SU-DHL-6 (cell line): ENCODE results near the gene EIF5A.
A peak's percentile ranks its signal among the peaks of the same experiment; 100 is the strongest.

Experiments
- H2AFZ ChIP-seq: fragments of 200-600 bp; sonication (generic); 2 replicates; pipeline ENCODE4 v1.6.1; 2014; ENCODE audit warnings: low read depth, mild to moderate bottlenecking, moderate library complexity, mixed read lengths, antibody characterized with exemption, low read length; ENCODE audit not compliant: severe bottlenecking
- H3F3A ChIP-seq: fragments of 200-600 bp; shearing (Covaris generic); 2 replicates; pipeline ENCODE4 v1.6.0; 2016; ENCODE audit warnings: antibody characterized with exemption, mild to moderate bottlenecking; ENCODE audit not compliant: insufficient read depth
- H3K27ac ChIP-seq: fragments of 200-600 bp; sonication (generic); 2 replicates; pipeline ENCODE4 v1.5.1; 2016; ENCODE audit warnings: low read depth, mild to moderate bottlenecking, low read length, moderate library complexity, mixed read lengths
- H3K27me3 ChIP-seq: fragments of 200-600 bp; sonication (generic), shearing (Covaris generic); 2 replicates; pipeline ENCODE4 v1.6.0; 2014; ENCODE audit warnings: mild to moderate bottlenecking, low read length
- H3K36me3 ChIP-seq: fragments of 200-600 bp; sonication (generic); 2 replicates; pipeline ENCODE4 v1.6.1; 2014; ENCODE audit warnings: mild to moderate bottlenecking, low read length, mixed read lengths
- H3K4me2 ChIP-seq: fragments of 300-600, 200-600 bp; shearing (Covaris generic), sonication (generic); 2 replicates; pipeline ENCODE4 v1.6.0; 2014; ENCODE audit warnings: low read length, low read depth, mild to moderate bottlenecking; ENCODE audit not compliant: poor library complexity, severe bottlenecking
- H3K4me3 ChIP-seq: fragments of 200-600 bp; sonication (generic); 2 replicates; pipeline ENCODE4 v1.5.1; 2014; ENCODE audit warnings: antibody characterized with exemption, low read length, mild to moderate bottlenecking, mixed read lengths; ENCODE audit not compliant: insufficient read depth, poor library complexity, severe bottlenecking
- H3K79me2 ChIP-seq: fragments of 200-600 bp; sonication (generic); 2 replicates; pipeline ENCODE4 v1.6.1; 2014; ENCODE audit warnings: mild to moderate bottlenecking, low read length, moderate library complexity; ENCODE audit not compliant: insufficient read depth
- H3K9ac ChIP-seq: fragments of 200-600 bp; sonication (generic); 2 replicates; pipeline ENCODE4 v1.7.0; 2014; ENCODE audit warnings: mild to moderate bottlenecking, low read length
- H3K9me2 ChIP-seq: fragments of 200-600 bp; sonication (generic); replicated peaks from 2 replicates; pipeline ENCODE4 v1.6.1; 2014; ENCODE audit warnings: low read length; ENCODE audit not compliant: insufficient read depth
- H3K9me3 ChIP-seq: fragments of 200-600 bp; sonication (generic); 2 replicates; pipeline ENCODE4 v1.6.1; 2014; ENCODE audit warnings: low read length, mixed read lengths; ENCODE audit not compliant: insufficient read depth
- H4K20me1 ChIP-seq: fragments of 200-600 bp; sonication (generic); 2 replicates; pipeline ENCODE4 v1.6.1; 2014; ENCODE audit warnings: low read depth, mild to moderate bottlenecking, antibody characterized with exemption, low read length, moderate library complexity, mixed read lengths
- CTCF ChIP-seq: fragments of 200-600 bp; sonication (generic); IDR thresholded peaks from one replicate; pipeline ENCODE4 v1.5.1; 2017; ENCODE audit warnings: antibody characterized with exemption, mild to moderate bottlenecking, low read length, moderate library complexity; ENCODE audit not compliant: insufficient read depth, poor library complexity, severe bottlenecking
- EZH2phosphoT487 ChIP-seq: fragments of 200-600 bp; sonication (generic), shearing (Covaris generic); conservative IDR thresholded peaks from 2 replicates; pipeline ENCODE4 v1.6.1; 2018; ENCODE audit warnings: mild to moderate bottlenecking, antibody characterized with exemption, low read length, moderate library complexity, mixed read lengths

Gene EIF5A

GRCh38 chr17:7266784-7267183, 40.6 kb upstream of the EIF5A start:
- TF ChIP-seq CTCF, result no peak
- no peak for TF ChIP-seq EZH2phosphoT487
- no peak overlapping the region for H3K4me3 ChIP-seq
- no peak overlapping the region for H3K9ac ChIP-seq
- no peak overlapping the region for H2AFZ ChIP-seq
- H3K79me2 ChIP-seq, result no peaks in the 10 kb centered on the region
- H3K4me2 ChIP-seq, result no peak overlapping the region
- no peak overlapping the region for H3K27ac ChIP-seq
- H4K20me1 ChIP-seq, result no peaks in the 10 kb centered on the region
- H3F3A ChIP-seq, result no peaks in the 10 kb centered on the region
- no peaks in the 10 kb centered on the region for H3K9me2 ChIP-seq
- H3K27me3 ChIP-seq, result no peaks in the 10 kb centered on the region
- H3K9me3 ChIP-seq, result no peaks in the 10 kb centered on the region
- no peaks in the 10 kb centered on the region for H3K36me3 ChIP-seq

- H3K9me3 ChIP-seq, result no peaks in the 10 kb centered on the region
- H4K20me1 ChIP-seq, result no peaks in the 10 kb centered on the region
- H3K4me3 ChIP-seq, result no peak overlapping the region
- no peak overlapping the region for H3K9ac ChIP-seq
- peaks cover 4% of the 10 kb centered on the region; the same call in 1 of the 2 replicates for H3F3A ChIP-seq
- H3K36me3 ChIP-seq, result no peaks in the 10 kb centered on the region
- no peaks in the 10 kb centered on the region for H3K9me2 ChIP-seq
- H3K27me3 ChIP-seq, result no peaks in the 10 kb centered on the region
- no peak overlapping the region for H2AFZ ChIP-seq
- no peaks in the 10 kb centered on the region for H3K79me2 ChIP-seq
- H3K4me2 ChIP-seq, result no peak overlapping the region
- TF ChIP-seq EZH2phosphoT487, result no peak
- no peak for TF ChIP-seq CTCF
- no peak overlapping the region for H3K27ac ChIP-seq
Observed at GRCh38 chr17:7279448-7279847, 28.0 kb upstream of the EIF5A start.

GRCh38 chr17:7280519-7281073, 26.8 kb upstream of the EIF5A start:
- H3K27ac ChIP-seq, result no peak overlapping the region

More at GRCh38 chr17:7280519-7281073, 26.8 kb upstream of the EIF5A start:
- Histone ChIP-seq H2AFZ (no peak overlapping the region), H3K27me3 (no peaks in the 10 kb centered on the region), H3K9me3 (no peaks in the 10 kb centered on the region), H3K79me2 (no peaks in the 10 kb centered on the region), H3K36me3 (no peaks in the 10 kb centered on the region), H3F3A (peaks cover 4% of the 10 kb centered on the region; the same call in 1 of the 2 replicates), H3K9me2 (no peaks in the 10 kb centered on the region), H3K9ac (no peak overlapping the region), H3K4me3 (no peak overlapping the region), H4K20me1 (no peaks in the 10 kb centered on the region), H3K4me2 (peak overlapping the region; percentile 54)
- no peak for TF ChIP-seq CTCF
- TF ChIP-seq EZH2phosphoT487, result no peak; the same call in 1 of the 2 replicates
